ENCODE data around the gene ST14.

DNA sequence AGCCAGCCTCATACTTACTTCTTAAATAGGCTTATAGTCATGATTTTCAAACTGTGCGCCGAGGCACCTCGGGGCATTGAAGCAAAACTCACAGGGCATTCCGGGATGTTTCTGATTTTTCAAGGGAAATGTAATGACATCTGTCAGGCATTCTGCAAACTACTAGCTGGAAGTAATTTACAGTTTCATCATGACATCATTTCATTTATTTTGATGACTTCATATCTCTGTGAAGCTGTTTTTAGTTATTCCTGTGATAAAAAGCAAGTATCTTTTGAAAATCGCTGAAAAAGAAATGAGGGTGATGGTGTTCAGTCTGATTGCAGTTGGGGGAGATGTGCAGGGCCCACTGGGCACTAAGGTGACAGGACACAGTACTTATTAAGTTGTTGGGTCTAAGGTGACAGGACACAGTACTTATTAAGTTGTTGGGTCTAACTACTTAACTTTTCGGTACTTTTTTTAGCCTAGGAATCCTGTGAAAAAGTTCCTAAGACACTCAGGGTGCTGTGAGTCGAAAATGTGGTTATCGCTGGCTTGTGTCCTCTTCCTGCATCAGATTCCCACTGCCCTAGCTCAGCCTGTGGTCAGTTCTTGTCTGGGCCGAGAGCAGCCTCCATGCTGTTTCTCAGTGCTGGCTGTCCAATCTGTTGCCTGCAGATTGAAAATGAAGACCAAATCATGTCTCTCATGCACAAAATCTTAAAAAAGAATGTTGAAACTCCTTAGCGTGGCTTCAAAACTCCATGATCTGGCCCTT is 47.3 kb upstream of the ST14 start:
- TF ChIP-seq FOXP2 (optimal IDR thresholded peaks at IDR 0.05; ENCODE audit: control extremely low read depth, extremely low read length, insufficient read depth) = no peak
- TF ChIP-seq POLR2AphosphoS5 (IDR thresholded peaks at IDR 0.05; ENCODE audit: borderline replicate concordance, low read depth, low read length) = no peak

Measured in SK-N-MC (cell line).